Fibroblast of skin of left biceps (primary cell): ENCODE measurements around the gene P2RY11.

Experiments
- DNase-seq, 2 experiments: peaks; one replicate each; pipeline ENCODE4 v3.0.0-alpha.2; 2013; ENCODE audit warnings: low read depth in 2 of 2

The P2RY11 gene

DNA sequence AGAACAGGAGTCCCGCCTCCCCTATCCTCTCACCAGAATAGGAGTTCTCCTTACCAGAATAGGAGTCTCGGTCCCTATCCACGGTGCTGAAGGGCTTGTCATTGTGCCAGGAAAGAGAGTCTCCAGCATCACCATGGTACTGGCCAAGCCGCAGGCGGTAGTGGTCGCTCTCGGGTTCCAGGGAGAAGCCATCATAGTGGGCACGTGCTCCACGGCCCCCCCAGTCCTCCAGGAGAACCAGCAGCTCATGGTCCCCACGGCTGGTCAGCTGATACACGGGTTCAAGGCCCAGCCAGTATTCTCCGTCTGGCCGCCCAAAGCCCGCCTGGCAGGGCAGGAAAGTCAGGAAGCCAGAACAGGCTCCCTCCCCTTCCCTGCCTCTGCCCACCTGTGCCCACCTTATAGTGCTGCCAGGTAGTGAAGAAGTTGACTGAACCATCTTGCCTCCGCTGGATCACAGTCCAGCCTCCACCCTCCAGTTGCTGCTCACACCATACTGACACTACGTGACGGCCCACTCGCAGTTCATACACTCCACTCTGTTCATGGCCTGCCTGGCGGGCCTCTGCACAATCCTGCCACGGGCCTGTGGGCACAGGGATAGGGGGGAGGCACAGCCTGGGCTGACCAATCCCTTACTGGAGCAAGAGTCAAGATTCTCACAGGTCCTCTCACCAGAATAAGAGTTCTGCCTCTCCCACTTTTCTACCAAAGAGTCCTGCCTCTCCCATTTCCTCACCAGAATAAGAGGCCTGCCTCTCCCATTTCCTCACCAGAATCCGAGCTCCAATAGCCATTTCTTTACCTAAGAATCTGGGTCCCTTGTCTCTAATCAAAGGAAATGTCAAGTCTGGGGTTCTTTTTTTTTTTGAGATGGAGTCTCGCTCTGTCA lies 18.0 kb upstream of the P2RY11 start:
- DNase-seq, result no peak

DNA sequence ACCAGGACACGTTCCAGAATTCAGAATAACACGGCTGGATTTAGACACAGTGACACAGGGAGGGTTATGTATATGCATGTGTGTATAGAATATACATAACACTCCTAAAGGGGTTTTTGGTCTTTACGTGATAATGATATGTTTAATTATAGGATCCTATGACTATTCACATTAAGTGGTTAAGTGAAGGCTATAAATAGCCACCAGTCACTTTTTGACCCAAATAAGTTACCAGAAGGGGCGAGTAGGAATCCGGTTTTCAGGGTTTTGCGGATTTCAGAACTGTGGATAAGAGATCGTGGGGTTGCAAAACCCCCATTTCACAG lies 15.9 kb upstream of the P2RY11 start:
- DNase-seq, result no peak

DNA sequence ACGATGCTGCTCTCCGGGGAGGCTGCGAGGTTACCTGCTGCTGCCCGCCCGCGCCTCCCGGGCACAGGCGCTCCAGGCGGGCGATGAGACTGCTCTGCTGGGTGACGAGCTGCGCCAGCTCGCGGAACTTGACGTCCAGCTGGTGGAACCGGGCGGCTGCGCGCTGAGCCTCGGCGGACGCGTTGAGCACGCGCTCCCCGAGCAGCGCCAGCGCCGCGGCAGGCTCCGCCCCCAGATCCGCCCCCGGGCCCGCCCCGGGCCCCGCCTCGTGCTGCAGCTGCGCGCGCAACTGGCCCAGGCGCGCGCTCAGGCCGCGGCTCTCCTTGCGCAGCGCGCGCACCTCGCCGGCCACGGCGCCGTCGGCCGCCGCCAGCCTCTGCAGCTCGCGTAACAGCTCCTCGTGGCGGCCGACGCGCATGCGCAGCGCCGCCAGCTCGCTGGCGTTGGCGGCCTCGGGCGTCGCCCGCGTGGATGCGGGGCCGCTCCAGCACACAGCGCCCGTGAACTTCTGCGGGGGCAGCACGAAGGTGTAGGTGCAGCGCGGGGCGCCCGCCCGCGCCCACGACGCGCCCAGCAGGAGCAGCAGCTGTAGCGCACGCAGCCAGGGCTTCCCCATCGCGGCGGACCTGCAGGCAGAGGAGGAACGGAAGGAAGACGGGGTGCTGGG lies 15.4 kb upstream of the P2RY11 start:
- peak; percentile 79 to 81 for DNase-seq

DNA sequence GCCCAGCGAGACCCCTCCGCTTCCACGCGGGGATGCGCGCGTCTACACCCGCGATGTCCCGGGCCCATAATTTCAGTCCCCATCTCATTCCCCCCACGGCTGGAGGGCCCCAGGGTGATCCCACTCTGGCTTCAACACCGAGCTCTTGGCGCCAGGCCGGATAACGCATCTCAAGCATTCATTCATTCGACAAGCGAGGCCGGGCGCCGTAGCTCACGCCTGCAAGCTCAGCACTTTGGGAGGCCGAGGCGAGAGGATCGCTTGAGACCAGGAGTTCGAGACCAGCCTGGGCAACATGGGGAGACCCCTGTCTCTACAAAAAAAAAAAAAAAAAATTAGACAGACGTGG lies 14.9 kb upstream of the P2RY11 start:
- no peak for DNase-seq

DNA sequence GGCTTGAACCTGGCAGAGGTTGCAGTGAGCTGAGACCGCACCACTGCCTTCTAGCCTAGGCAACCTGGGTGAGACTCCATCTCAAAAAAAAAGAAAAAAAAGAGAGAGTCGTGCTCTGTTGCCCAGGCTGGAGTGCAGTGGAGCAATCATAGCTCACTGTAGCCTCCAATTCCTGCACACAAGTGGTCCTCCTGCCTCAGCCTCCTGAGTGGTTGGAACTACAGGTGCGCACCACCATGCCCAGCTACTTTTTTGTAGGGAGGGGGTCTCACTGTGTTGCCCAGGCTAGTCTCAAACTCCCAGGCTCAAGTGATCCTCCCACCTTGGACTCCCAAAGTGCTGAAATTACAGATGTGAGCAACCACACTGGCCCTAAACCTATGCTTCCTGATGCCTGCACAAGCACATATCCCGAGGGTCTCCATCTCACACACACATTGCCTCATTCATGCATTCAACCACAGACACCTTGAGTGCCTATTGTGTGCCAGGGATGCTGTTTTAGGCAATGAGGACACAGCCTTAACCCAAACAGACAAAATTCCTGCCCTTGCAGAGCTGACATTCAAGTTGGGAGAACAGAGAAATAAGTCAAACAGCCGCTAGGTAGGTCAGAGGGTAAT lies 11.2 kb upstream of the P2RY11 start:
- DNase-seq, result no peak

DNA sequence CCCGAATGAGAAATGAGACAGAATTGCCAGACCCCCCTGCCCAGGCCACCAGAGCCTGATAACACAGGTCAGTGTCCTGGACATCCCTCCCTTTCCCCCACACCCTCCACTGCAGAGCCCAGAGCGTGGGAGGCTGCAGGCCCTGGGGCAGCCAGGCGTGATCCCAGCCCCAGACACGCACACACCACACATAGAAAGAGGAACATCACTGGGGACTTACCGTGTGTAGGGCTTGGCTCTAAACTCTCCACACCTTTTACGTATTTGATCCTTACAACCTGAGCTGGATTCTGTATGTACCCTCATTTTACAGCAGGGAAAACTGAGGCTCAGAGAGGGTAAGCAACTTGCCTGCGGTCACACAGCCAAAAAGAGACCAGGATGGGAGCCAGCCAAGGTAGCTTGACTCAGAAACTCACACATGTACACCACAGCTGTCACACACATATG lies 8.7 kb upstream of the P2RY11 start:
- DNase-seq, result no peak

DNA sequence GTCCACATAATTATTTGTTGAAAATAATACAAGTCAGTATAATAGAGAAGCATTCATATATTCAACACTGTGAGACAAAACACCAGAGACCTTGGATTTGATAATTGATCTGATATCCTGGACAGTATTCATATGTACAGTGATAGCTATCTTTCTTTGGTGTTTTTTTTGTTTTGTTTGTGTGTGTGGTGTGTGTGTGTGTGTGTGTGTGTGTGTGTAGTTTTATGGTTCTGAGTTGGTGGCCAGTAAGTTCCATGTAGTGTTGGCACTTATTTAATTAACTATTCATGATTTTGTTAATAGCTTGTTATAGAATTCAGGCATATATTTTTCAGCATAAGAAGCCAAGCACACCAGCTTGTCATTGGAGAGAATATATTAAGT lies 7.4 kb upstream of the P2RY11 start:
- no peak for DNase-seq

DNA sequence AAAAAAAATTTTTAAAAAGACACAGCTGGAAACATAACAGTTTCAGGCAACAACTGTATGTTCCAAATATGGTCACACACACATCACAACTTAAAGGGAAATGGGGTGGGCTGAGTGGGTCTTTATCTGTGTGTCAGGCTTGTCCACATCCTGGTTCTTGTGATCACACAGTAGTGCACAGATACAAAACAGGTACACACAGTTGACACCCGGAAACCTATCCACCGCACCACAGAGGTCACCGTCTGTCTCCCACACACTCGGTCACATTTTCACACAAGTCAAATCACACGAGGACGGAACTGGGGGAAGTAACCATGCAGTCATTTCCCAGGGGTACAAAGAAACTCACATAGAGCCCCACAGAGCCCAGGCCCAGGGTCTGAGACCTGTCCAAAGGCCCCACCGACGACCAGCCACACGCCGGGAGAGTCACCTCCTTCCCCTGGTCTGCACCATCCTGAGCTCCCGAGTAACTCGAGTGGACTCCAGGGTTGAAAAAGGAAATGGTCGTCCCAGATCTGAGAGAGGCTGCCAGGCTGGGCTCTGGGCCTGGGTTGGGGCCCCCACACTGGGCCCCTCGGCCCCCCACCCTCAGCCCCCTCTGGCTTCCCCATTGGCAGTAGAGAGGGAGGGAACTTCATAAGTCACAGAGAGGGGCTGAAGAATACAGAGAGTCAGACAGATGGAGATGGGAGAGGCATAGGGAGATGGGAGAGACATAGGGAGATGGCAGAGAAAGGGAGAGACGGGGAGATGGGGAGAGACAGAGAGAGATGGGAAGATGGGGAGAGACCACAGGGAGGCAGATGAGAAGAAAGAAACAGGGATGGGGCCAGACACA lies 6.6 kb upstream of the P2RY11 start:
- no peak for DNase-seq

DNA sequence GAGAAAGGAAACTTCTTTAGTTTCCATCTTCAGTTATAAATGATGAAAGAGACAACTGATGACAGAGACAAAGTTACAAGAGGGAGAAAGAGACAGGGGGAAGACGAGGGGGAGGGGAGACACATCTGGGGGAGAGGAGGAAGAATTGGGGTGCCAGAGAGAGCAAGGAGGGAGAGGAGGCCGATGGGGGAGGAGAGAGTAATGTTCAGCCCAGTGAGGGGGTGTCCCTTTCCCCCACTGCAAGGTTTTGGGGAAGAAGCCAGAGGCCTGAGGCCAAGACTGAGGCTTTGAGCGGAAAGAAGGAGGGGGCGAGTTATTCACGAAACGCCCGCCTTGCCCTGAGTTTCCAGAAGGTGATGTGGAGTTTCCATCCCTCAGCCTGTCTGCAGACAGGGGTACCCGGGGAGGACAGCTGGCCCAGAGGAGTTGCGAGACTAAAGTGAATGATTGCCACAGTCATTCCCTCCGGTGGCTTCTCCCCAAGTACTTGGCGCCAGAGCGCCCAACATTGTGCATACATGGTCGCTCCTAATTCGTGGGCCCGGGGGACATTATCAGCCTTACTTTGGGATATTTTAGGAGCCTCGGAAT lies 5.9 kb upstream of the P2RY11 start:
- DNase-seq, result no peak

DNA sequence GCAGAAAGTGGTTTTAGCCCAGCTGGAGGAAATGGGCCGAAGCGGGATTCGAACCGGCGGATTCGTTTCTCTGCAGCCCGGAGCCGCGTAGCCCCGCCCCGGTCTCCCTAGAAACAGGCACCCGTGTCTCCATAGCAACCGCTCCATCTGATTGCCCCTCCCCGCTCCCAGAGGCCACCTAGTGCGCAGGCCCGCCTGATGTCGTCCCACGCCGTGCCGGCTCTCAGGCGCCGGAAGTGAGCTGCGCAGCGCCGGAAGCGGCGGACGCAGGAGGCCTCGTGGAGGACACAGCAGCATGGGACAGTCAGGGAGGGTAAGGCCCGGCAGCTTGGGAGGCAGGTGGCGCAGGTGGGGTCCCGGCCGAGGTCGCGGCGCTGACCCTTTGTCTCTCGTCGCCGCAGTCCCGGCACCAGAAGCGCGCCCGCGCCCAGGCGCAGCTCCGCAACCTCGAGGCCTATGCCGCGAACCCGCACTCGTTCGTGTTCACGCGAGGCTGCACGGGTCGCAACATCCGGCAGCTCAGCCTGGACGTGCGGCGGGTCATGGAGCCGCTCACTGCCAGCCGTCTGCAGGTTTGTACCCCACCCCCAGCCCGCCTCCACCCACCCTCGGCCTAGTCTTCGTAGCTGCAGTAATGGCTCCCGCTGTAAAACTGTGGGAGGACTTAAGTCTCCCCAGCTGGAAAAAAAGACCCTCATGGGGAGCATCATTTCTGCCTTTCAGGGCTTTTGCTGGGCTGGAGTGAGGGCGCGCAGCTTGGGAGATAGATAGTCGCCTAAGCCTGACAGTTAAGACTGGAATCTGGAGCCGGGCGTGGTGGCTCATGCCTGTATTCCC lies 5.2 kb upstream of the P2RY11 start, which contains the start of gene PPAN:
Gene PPAN (plus strand): TSS at position 263 of the 837 bp plus-strand sequence. CDS start 33 bp downstream, at position 296.
- peak; percentile 95 for DNase-seq

DNA sequence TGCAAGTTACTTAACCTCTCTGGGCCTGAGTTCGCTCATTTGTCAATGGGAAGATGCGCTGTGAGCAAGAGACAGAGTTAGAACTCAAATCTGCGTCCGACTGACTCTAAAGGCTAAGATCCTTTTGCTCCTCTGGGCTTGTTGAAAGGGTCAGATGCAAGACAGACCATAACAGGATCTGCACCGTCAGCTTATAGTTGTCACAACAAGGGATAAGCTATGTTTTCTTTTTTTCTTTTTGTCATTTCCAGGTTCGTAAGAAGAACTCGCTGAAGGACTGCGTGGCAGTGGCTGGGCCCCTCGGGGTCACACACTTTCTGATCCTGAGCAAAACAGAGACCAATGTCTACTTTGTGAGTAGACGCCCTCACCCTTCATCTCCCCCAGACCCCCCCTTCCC lies 4.2 kb upstream of the P2RY11 start:
- DNase-seq, result no peak

DNA sequence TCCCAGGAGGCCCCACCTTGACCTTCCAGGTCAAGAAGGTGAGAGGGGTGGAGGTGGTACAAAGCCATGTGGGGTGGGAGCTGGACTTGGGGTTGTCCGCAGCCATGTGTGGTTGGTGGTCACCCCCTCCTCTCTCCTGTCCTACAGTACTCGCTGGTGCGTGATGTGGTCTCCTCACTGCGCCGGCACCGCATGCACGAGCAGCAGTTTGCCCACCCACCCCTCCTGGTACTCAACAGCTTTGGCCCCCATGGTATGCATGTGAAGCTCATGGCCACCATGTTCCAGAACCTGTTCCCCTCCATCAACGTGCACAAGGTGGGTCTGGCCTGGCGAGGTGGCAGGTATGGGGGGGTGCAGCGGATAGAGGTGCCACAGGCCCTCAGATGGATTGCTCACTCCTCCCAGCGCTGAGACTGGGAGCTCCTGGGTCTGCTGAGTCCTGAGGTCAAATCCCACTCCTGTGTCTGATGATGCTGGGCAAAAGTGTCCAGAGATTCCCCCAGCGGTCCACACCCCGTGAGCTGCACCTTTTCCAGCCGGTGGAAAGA lies 3.6 kb upstream of the P2RY11 start:
- no peak for DNase-seq

DNA sequence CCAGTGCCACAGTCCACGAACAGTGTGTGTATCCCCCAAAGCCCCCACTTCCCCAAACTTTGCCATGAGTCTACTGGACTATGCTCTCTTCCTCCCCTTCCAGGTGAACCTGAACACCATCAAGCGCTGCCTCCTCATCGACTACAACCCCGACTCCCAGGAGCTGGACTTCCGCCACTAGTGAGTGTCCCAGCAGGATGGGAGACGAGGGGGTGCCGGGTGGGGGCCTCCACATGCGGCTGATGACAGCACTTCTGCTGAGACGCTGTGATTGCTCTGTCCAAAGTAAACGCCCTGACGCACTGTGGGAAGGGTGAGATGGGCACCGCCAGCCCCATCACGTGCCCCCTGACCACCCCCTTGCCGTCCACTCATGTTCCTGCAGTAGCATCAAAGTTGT lies 2.0 kb upstream of the P2RY11 start:
- DNase-seq, result no peak

DNA sequence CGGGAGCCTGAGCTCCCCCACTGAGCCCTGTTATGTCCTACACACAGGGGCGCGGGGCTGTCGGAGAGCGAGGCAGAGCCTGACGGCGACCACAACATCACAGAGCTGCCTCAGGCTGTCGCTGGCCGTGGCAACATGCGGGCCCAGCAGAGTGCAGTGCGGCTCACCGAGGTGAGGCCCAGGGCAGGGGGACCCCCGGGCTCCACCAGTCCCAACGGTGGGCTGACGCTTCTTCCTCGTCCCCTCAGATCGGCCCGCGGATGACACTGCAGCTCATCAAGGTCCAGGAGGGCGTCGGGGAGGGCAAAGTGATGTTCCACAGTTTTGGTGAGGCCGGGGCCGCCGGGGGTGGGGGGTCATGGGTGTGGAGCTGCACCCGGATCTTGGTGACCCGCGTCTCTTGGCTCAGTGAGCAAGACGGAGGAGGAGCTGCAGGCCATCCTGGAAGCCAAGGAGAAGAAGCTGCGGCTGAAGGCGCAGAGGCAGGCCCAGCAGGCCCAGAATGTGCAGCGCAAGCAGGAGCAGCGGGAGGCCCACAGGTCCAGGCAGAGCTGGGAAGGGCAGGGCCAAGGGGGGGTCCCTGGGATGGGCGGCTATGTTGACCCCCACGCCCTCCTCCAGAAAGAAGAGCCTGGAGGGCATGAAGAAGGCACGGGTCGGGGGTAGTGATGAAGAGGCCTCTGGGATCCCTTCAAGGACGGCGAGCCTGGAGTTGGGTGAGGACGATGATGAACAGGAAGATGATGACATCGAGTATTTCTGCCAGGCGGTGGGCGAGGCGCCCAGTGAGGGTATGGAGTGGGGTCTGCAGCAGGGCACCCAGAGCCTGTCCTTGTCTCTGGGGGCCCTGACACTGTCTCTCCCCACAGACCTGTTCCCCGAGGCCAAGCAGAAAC lies 1.2 kb upstream of the P2RY11 start:
- no peak for DNase-seq

DNA sequence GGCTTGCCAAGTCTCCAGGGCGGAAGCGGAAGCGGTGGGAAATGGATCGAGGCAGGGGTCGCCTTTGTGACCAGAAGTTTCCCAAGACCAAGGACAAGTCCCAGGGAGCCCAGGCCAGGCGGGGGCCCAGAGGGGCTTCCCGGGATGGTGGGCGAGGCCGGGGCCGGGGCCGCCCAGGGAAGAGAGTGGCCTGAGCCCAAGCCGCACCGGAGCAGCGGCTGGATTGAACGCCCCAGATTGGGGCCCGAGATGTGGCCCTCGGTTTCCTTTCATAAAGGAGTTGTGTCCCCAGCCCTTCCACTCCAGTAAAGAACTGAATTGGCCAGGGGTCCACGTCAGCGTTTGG lies 548 bp upstream of the P2RY11 start:
- no peak for DNase-seq

DNA sequence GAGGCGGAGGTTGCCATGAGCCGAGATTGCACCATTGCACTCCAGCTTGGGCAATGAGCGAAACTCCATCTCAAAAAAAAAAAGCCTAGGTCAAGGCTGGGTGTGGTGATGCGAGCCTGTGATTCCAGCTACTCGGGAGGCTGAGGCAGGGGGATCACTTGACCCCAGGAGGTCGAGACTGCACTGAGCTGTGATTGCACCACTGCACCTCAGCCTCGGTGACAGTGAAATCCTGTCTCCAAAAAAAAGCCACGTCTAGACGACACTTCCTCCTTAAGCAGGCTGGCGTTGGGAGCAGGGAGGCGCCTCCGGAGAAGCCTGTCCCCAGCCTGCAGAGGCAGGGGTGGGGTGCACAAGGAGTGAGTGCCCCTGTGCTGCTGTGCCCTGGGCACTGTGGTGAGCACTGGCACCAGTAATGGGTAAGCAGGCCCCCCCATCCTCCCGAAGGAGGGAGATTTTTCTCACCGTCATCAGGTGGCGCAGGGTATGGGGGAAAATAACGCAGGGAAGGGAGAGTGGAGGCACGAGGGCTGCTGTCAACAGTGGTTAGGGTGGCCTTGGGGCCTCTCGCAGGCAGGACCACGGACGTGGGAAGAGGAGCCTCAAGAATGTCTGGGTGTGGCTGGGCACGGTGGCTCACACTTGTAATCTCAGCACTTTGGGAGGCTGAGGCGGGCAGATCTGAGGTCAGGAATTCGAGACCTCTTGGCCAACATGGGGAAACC lies 706 bp downstream of the P2RY11 start:
- no peak for DNase-seq

DNA sequence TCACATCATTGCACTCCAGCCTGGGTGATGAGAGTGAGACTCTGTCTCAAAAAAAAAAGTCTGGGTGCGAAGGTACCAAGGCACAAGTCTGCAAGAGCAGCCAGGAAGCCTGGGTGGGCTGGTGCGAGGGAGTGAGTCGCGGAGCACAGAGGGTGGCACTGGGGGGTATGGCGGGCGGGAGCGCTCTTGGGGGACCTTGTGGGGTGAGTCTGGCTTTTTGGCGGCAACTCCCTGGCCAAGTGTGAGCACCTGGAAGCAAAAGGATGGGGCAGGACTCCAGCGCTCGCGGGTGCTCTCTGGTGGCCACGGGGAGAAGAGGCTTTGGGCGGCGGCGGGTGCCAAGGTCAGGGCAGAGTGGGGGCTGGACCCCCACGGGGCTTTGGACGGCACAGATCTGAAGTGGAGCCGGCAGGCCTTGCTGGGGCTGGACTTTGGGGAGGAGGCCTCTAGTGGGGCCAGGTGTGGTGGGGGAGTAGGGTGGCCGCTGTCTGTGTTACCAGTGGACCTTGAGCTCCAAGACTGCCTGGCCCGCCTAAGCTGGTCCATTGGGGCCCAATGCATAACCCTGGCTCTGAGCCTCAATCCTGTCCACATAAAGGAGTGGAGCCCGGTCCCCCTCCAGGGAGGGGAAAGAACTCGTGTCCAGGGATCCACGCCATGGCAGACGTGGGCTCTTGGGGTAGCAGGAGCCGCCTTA lies 1.6 kb downstream of the P2RY11 start:
- no peak for DNase-seq

DNA sequence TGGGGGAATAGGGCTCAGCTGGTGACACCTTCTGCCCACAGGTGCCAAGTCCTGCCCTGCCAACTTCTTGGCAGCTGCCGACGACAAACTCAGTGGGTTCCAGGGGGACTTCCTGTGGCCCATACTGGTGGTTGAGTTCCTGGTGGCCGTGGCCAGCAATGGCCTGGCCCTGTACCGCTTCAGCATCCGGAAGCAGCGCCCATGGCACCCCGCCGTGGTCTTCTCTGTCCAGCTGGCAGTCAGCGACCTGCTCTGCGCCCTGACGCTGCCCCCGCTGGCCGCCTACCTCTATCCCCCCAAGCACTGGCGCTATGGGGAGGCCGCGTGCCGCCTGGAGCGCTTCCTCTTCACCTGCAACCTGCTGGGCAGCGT lies 2.1 kb downstream of the P2RY11 start:
- DNase-seq, result no peak
